Measurements from ENCODE around the gene ARHGAP12.

DNA sequence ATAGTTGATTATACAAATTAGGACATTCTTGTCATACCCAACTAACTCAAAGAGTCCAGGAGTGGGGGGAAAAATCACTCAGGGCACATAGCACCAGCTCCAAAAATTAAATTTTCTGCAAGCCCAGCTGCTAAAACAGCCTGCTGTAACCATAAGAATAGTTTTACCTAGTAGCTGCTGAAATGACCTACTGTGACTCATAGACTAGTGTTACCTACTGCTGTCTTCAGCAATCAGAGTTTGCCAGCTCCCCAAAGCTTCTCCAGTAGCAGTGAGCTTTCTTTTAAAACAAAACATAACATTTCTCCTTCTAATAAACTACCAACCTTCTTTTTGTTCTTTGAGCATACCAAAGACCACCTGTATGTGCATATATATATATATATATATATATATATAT is 4.2 kb upstream of the ARHGAP12 start:
- TF ChIP-seq, protein P1, sequence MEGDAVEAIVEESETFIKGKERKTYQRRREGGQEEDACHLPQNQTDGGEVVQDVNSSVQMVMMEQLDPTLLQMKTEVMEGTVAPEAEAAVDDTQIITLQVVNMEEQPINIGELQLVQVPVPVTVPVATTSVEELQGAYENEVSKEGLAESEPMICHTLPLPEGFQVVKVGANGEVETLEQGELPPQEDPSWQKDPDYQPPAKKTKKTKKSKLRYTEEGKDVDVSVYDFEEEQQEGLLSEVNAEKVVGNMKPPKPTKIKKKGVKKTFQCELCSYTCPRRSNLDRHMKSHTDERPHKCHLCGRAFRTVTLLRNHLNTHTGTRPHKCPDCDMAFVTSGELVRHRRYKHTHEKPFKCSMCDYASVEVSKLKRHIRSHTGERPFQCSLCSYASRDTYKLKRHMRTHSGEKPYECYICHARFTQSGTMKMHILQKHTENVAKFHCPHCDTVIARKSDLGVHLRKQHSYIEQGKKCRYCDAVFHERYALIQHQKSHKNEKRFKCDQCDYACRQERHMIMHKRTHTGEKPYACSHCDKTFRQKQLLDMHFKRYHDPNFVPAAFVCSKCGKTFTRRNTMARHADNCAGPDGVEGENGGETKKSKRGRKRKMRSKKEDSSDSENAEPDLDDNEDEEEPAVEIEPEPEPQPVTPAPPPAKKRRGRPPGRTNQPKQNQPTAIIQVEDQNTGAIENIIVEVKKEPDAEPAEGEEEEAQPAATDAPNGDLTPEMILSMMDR (IDR thresholded peaks at IDR 0.05; ENCODE audit: insufficient read depth, low read length): no peak
- no peak for TF ChIP-seq POLR2AphosphoS5 (IDR thresholded peaks at IDR 0.05; ENCODE audit: low read depth)
- TF ChIP-seq, protein P2, sequence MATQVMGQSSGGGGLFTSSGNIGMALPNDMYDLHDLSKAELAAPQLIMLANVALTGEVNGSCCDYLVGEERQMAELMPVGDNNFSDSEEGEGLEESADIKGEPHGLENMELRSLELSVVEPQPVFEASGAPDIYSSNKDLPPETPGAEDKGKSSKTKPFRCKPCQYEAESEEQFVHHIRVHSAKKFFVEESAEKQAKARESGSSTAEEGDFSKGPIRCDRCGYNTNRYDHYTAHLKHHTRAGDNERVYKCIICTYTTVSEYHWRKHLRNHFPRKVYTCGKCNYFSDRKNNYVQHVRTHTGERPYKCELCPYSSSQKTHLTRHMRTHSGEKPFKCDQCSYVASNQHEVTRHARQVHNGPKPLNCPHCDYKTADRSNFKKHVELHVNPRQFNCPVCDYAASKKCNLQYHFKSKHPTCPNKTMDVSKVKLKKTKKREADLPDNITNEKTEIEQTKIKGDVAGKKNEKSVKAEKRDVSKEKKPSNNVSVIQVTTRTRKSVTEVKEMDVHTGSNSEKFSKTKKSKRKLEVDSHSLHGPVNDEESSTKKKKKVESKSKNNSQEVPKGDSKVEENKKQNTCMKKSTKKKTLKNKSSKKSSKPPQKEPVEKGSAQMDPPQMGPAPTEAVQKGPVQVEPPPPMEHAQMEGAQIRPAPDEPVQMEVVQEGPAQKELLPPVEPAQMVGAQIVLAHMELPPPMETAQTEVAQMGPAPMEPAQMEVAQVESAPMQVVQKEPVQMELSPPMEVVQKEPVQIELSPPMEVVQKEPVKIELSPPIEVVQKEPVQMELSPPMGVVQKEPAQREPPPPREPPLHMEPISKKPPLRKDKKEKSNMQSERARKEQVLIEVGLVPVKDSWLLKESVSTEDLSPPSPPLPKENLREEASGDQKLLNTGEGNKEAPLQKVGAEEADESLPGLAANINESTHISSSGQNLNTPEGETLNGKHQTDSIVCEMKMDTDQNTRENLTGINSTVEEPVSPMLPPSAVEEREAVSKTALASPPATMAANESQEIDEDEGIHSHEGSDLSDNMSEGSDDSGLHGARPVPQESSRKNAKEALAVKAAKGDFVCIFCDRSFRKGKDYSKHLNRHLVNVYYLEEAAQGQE (IDR thresholded peaks at IDR 0.05; ENCODE audit: insufficient replicate concordance, low read depth): no peak
- no peak for TF ChIP-seq SPI1 (IDR thresholded peaks at IDR 0.05; ENCODE audit: borderline replicate concordance, low read depth)
- TF ChIP-seq GABPA (IDR thresholded peaks at IDR 0.05; ENCODE audit: low read depth): no peak
